IMR-90 (cell line): ENCODE data around the gene TEC. TPM values are rescaled to one million over a fixed set of nuclear protein-coding genes. Genes with fewer than 3 reads are reported as not detected.

Experiments used
- ATAC-seq: fragments of 200-7000 bp; cut with Tn5 transposase; 2 replicates; pipeline ENCODE4 v1.9.1; 2020; ENCODE audit warnings: low read depth, mild to moderate bottlenecking, moderate library complexity
- BruUV-seq: library from RNA; stranded (reverse); fragments of 400-500 nt; replicated peaks from 2 replicates; lab custom pipeline; 2021; lab: Mats Ljungman, UMichigan
- CTCF ChIA-PET: fragments of 300-600 bp; formaldehyde crosslinking; extraction: SDS; loops from one replicate; lab custom pipeline; 2021; ENCODE audit warnings: antibody characterized with exemption; lab: Yijun Ruan, JAX
- POLR2A ChIA-PET: fragments of 300-600 bp; sonication (Branson Sonifier 250); formaldehyde crosslinking; loops from one replicate; lab custom pipeline; 2022; ENCODE audit warnings: antibody characterized with exemption; ENCODE audit not compliant: unreplicated experiment; lab: Charles Lee
- DNase-seq: peaks from one replicate; pipeline ENCODE4 v3.0.0; 2013
- H2AFZ ChIP-seq: replicated peaks from 2 replicates; pipeline ENCODE3; 2013; ENCODE audit warnings: low read length, mild to moderate bottlenecking; ENCODE audit not compliant: poor library complexity
- H2AK5ac ChIP-seq: 2 replicates; pipeline ENCODE4 v1.6.1; 2013; ENCODE audit warnings: low read depth, low read length, inconsistent platforms
- H2AK9ac ChIP-seq: replicated peaks from 2 replicates; pipeline ENCODE3; 2013; ENCODE audit warnings: mild to moderate bottlenecking, low read depth, low read length, moderate library complexity; ENCODE audit not compliant: poor library complexity
- H2BK120ac ChIP-seq: 2 replicates; pipeline ENCODE4 v1.6.1; 2013; ENCODE audit warnings: low read depth, low read length, inconsistent platforms
- H2BK15ac ChIP-seq: 3 replicates; pipeline ENCODE4 v1.6.1; 2013; ENCODE audit warnings: low read depth, low read length, inconsistent platforms
- H2BK20ac ChIP-seq: 2 replicates; pipeline ENCODE4 v1.6.1; 2013; ENCODE audit warnings: low read depth, mild to moderate bottlenecking, inconsistent platforms, low read length, moderate library complexity
- H2BK5ac ChIP-seq: 2 replicates; pipeline ENCODE4 v1.6.1; 2013; ENCODE audit warnings: mild to moderate bottlenecking, low read depth, low read length, inconsistent platforms; ENCODE audit not compliant: poor library complexity, severe bottlenecking
- H3K14ac ChIP-seq: replicated peaks from 2 replicates; pipeline ENCODE4 v1.6.1; 2013; ENCODE audit warnings: low read depth, low read length, inconsistent platforms
- H3K18ac ChIP-seq: 2 replicates; pipeline ENCODE4 v1.6.1; 2013; ENCODE audit warnings: low read depth, low read length, control low read depth
- H3K23ac ChIP-seq: 2 replicates; pipeline ENCODE4 v1.6.1; 2013; ENCODE audit warnings: low read depth, low read length, inconsistent platforms
- H3K27ac ChIP-seq: 2 replicates; pipeline ENCODE4 v1.5.1; 2013; ENCODE audit warnings: mild to moderate bottlenecking, control low read depth, low read length; ENCODE audit not compliant: insufficient read depth
- H3K27me3 ChIP-seq: 2 replicates; pipeline ENCODE4 v1.6.1; 2013; ENCODE audit warnings: low read length; ENCODE audit not compliant: control insufficient read depth, insufficient read depth
- H3K36me3 ChIP-seq: 2 replicates; pipeline ENCODE4 v1.6.1; 2013; ENCODE audit warnings: low read length, mixed read lengths; ENCODE audit not compliant: control insufficient read depth, insufficient read depth
- H3K4ac ChIP-seq: 2 replicates; pipeline ENCODE4 v1.6.1; 2013; ENCODE audit warnings: low read depth, low read length, inconsistent platforms
- H3K4me1 ChIP-seq: 2 replicates; pipeline ENCODE4 v1.6.1; 2013; ENCODE audit warnings: low read length, mixed read lengths; ENCODE audit not compliant: control insufficient read depth, insufficient read depth
- H3K4me2 ChIP-seq: 2 replicates; pipeline ENCODE4 v1.6.1; 2013; ENCODE audit warnings: low read depth, mild to moderate bottlenecking, control low read depth, low read length, moderate library complexity
- H3K4me3 ChIP-seq: 2 replicates; pipeline ENCODE4 v1.5.1; 2013; ENCODE audit warnings: low read depth, mild to moderate bottlenecking, control low read depth, low read length, moderate library complexity; ENCODE audit not compliant: insufficient read depth
- H3K56ac ChIP-seq: 2 replicates; pipeline ENCODE4 v1.6.1; 2013; ENCODE audit warnings: low read length, inconsistent platforms; ENCODE audit not compliant: insufficient read depth; ENCODE audit errors: extremely low read depth
- H3K79me1 ChIP-seq, 2 experiments: 2 replicates each; pipeline ENCODE4 v1.6.1; 2013; ENCODE audit warnings: low read length in 2 of 2, inconsistent platforms in 1 of 2, low read depth in 1 of 2
- H3K9ac ChIP-seq: 2 replicates; pipeline ENCODE4 v1.6.1; 2013; ENCODE audit warnings: low read depth, low read length, control low read depth
- H3K9me1 ChIP-seq: 2 replicates; pipeline ENCODE4 v1.6.1; 2013; ENCODE audit warnings: low read length, inconsistent platforms; ENCODE audit not compliant: insufficient read depth
- H3K9me3 ChIP-seq: 2 replicates; pipeline ENCODE4 v1.6.1; 2013; ENCODE audit warnings: low read length; ENCODE audit not compliant: control insufficient read depth, insufficient read depth
- H4K20me1 ChIP-seq: 2 replicates; pipeline ENCODE4 v1.6.1; 2013; ENCODE audit warnings: low read length, inconsistent platforms; ENCODE audit not compliant: insufficient read depth
- H4K5ac ChIP-seq: 2 replicates; pipeline ENCODE4 v1.6.1; 2013; ENCODE audit warnings: mild to moderate bottlenecking, low read depth, low read length, control low read depth
- H4K8ac ChIP-seq, 2 experiments: 2 replicates each; pipeline ENCODE4 v1.6.1; 2013; ENCODE audit warnings: low read depth in 2 of 2, low read length in 2 of 2, control low read depth in 1 of 2, inconsistent platforms in 1 of 2
- H4K91ac ChIP-seq: 2 replicates; pipeline ENCODE4 v1.6.1; 2013; ENCODE audit warnings: low read depth, low read length, inconsistent platforms; ENCODE audit not compliant: insufficient read depth
- BHLHE40 ChIP-seq: fragments of 150-350 bp; IDR thresholded peaks from 2 replicates; pipeline ENCODE4 v1.6.1; 2016; ENCODE audit warnings: mild to moderate bottlenecking, low read depth, low read length
- MAZ ChIP-seq: IDR thresholded peaks from 2 replicates; pipeline ENCODE4 v1.6.1; 2012; ENCODE audit warnings: low read depth, mild to moderate bottlenecking, low read length, improper control_type of control experiment, moderate library complexity, borderline replicate concordance
- NFE2L2 ChIP-seq: fragments of 150-350 bp; IDR thresholded peaks from 2 replicates; pipeline ENCODE4 v1.6.1; 2016; ENCODE audit warnings: low read depth, mild to moderate bottlenecking, low read length
- RCOR1 ChIP-seq: IDR thresholded peaks from 2 replicates; pipeline ENCODE4 v1.6.1; 2012; ENCODE audit warnings: mild to moderate bottlenecking, low read length, improper control_type of control experiment; ENCODE audit not compliant: insufficient replicate concordance
- WGBS, 2 experiments: methylation state at CpG; one replicate each; pipeline versions ENCODE4 v1.1.5 to v1.1.7; 2013; ENCODE audit warnings: missing lambda C conversion rate in 2 of 2; ENCODE audit not compliant: insufficient read length in 1 of 2; ENCODE audit errors: extremely low coverage in 2 of 2; 5-methylcytosine and 5-hydroxymethylcytosine counted together
- dilution Hi-C: fragments of 300-500 bp; cut with HindIII; formaldehyde crosslinking; loops from one replicate; pipeline ENCODE4 v1.14.3; 2018; ENCODE audit warnings: low sequenced_read_pairs; ENCODE audit not compliant: unreplicated experiment
- in situ Hi-C: fragments of 300-500 bp; cut with MboI; formaldehyde crosslinking; loops from 3 replicates; pipeline ENCODE4 v1.14.3; 2019; ENCODE audit warnings: low sequenced_read_pairs, inconsistent platforms, mixed read lengths
- intact Hi-C: fragments of 100-400 bp; cut with micrococcal nuclease; formaldehyde crosslinking; loops from 2 replicates; pipeline ENCODE4 v1.10.0; 2022
- polyA plus RNA-seq, 3 experiments: library from polyadenylated mRNA; depleted of rRNA; stranded (reverse); fragments of >200 nt; gene quantifications; 2 replicates each; pipeline ENCODE4 v1.2.3, GENCODE V29; 2012; ENCODE audit warnings: low replicate concordance in 1 of 3
- total RNA-seq: library from RNA; depleted of rRNA; stranded (reverse); fragments of >200 nt; gene quantifications from 2 replicates; pipeline ENCODE4 v1.2.3, GENCODE V29; 2012

The TEC gene
- total and polyA plus RNA-seq, 2 of the 4 experiments (the other 2 are of a cell fraction) = 0.39 to 0.54 TPM

- in situ Hi-C loops = no loop called here
Observed at GRCh38 chr4:48197643-48198237, 71.9 kb downstream of the TEC start.

More at GRCh38 chr4:48197643-48198237, 71.9 kb downstream of the TEC start:
- H4K5ac ChIP-seq = no peak overlapping the region
- no peak overlapping the region for H2BK15ac ChIP-seq
- H4K20me1 ChIP-seq = no peaks in the 10 kb centered on the region
- no peak overlapping the region for H4K91ac ChIP-seq
- no peak overlapping the region for H3K4me2 ChIP-seq
- H2AK9ac ChIP-seq = no peak overlapping the region
- DNase-seq (no peak), ATAC-seq (no peak)
- WGBS, 2 experiments = 100% methylated on average over 2 of the region's 5 CpGs; no CpG with 5 or more reads in 1 of the 2 experiments
- no peaks in the 10 kb centered on the region for H3K36me3 ChIP-seq
- no peaks in the 10 kb centered on the region for H3K9me3 ChIP-seq
- no peak overlapping the region for H2AK5ac ChIP-seq
- H2BK20ac ChIP-seq = no peak overlapping the region
- H2AFZ ChIP-seq = no peak overlapping the region
- peaks cover 4% of the 10 kb centered on the region; the same call in 1 of the 2 replicates for H3K4me1 ChIP-seq
- H3K23ac ChIP-seq = no peak overlapping the region
- H3K9me1 ChIP-seq = no peaks in the 10 kb centered on the region; the same call in 1 of the 2 replicates
- no peak overlapping the region for H2BK120ac ChIP-seq
- CTCF ChIA-PET = no interaction called here
- dilution Hi-C loops (no loop called here), intact Hi-C loops (no loop called here)
- no peak overlapping the region for H4K8ac ChIP-seq
- H3K18ac ChIP-seq = no peak overlapping the region
- H3K4ac ChIP-seq = no peak overlapping the region
- H2BK5ac ChIP-seq = no peak overlapping the region
- H3K4me3 ChIP-seq = no peak overlapping the region
- no peaks in the 10 kb centered on the region for H3K79me1 ChIP-seq
- no peak overlapping the region for H3K56ac ChIP-seq
- POLR2A ChIA-PET = no interaction called here
- H3K14ac ChIP-seq = no peak overlapping the region
- TF ChIP-seq MAZ = no peak
- TF ChIP-seq RCOR1 = no peak
- no peak for TF ChIP-seq BHLHE40
- no peak for TF ChIP-seq NFE2L2
- H3K9ac ChIP-seq = no peak overlapping the region
- BruUV-seq = no TSS peak
- H3K27me3 ChIP-seq = peaks cover 2% of the 10 kb centered on the region
- H3K27ac ChIP-seq = no peak overlapping the region
